Loucy (cell line): ENCODE measurements around the gene C9orf72.

ENCODE experiments used
- CTCF ChIP-seq: fragments of 200-600 bp; sonication (generic); conservative IDR thresholded peaks from 2 replicates; pipeline ENCODE4 v1.5.1; 2014; ENCODE audit warnings: mild to moderate bottlenecking, antibody characterized with exemption, low read length
- EZH2phosphoT487 ChIP-seq: fragments of 200-600 bp; IDR thresholded peaks from 2 replicates; pipeline ENCODE4 v1.6.1; 2018; ENCODE audit warnings: antibody characterized with exemption, mild to moderate bottlenecking, moderate library complexity, borderline replicate concordance

- no peak for TF ChIP-seq CTCF
- no peak for TF ChIP-seq EZH2phosphoT487
Measured at GRCh38 chr9:27589462-27589861, 16.2 kb upstream of the C9orf72 start.
